HepG2 (cell line): ENCODE data around the gene PNLDC1. TPM values are rescaled to one million over a fixed set of nuclear protein-coding genes. Genes with fewer than 3 reads are reported as not detected.

Experiments
- ARID2 ChIP-seq: sonication (generic); formaldehyde crosslinking; IDR thresholded peaks from 2 replicates; pipeline ENCODE4 v1.8.1; 2022; ENCODE audit warnings: mild to moderate bottlenecking, missing genetic modification reagents, borderline replicate concordance
- DNMT3B ChIP-seq: conservative IDR thresholded peaks from 2 replicates; pipeline ENCODE4 v1.6.1; 2016; ENCODE audit warnings: missing biosample characterization, control low read depth
- FOSL1 ChIP-seq: sonication (generic); formaldehyde crosslinking; IDR thresholded peaks from 2 replicates; pipeline ENCODE4 v1.9.0; 2021; ENCODE audit warnings: missing genetic modification reagents, borderline replicate concordance
- FOXP1 ChIP-seq, 2 experiments: fragments of 450-650 bp in 1 of 2; IDR thresholded peaks; 2 replicates each; pipeline ENCODE4 v1.6.1; 2017 to 2018; ENCODE audit warnings: antibody characterized with exemption in 1 of 2
- GTF2F1 ChIP-seq: fragments of 150-350 bp; IDR thresholded peaks from 2 replicates; pipeline ENCODE4 v1.6.1; 2014; ENCODE audit warnings: low read length
- GZF1 ChIP-seq: sonication (generic); formaldehyde crosslinking; IDR thresholded peaks from 2 replicates; pipeline ENCODE4 v1.5.1; 2020; ENCODE audit warnings: mild to moderate bottlenecking, missing genetic modification reagents
- HOXD1 ChIP-seq: sonication (generic); formaldehyde crosslinking; IDR thresholded peaks from 2 replicates; pipeline ENCODE4 v1.5.0; 2020; ENCODE audit warnings: missing genetic modification reagents
- KAT7 ChIP-seq: IDR thresholded peaks from 2 replicates; pipeline ENCODE4 v1.6.1; 2018; ENCODE audit warnings: borderline replicate concordance, missing compliant biosample characterization
- MEIS2 ChIP-seq: sonication (generic); formaldehyde crosslinking; IDR thresholded peaks from 2 replicates; pipeline ENCODE4 v1.9.0; 2021; ENCODE audit warnings: mild to moderate bottlenecking, missing genetic modification reagents
- MXD1 ChIP-seq: sonication (generic); formaldehyde crosslinking; IDR thresholded peaks from 2 replicates; pipeline ENCODE4 v1.4.0; 2020; ENCODE audit warnings: mild to moderate bottlenecking, missing genetic modification reagents
- NBN ChIP-seq: fragments of 450-650 bp; conservative IDR thresholded peaks from 2 replicates; pipeline ENCODE4 v1.6.1; 2017
- NCOA1 ChIP-seq: sonication (generic); formaldehyde crosslinking; IDR thresholded peaks from 2 replicates; pipeline ENCODE4 v1.9.0; 2021; ENCODE audit warnings: missing genetic modification reagents
- NR0B2 ChIP-seq: sonication (generic); formaldehyde crosslinking; IDR thresholded peaks from 2 replicates; pipeline ENCODE4 v1.4.0; 2020; ENCODE audit warnings: mild to moderate bottlenecking, missing genetic modification reagents
- PATZ1 ChIP-seq: sonication (generic); formaldehyde crosslinking; IDR thresholded peaks from 2 replicates; pipeline ENCODE4 v1.4.0; 2020; ENCODE audit warnings: missing genetic modification reagents
- POLR2AphosphoS2 ChIP-seq: IDR thresholded peaks from 2 replicates; pipeline ENCODE4 v1.6.1; 2011; ENCODE audit warnings: low read depth, low read length, improper control_type of control experiment
- PRPF4 ChIP-seq: fragments of 200-400 bp; formaldehyde crosslinking; IDR thresholded peaks from 2 replicates; pipeline ENCODE4 v1.6.1; 2016; ENCODE audit warnings: low read length, low read depth; ENCODE audit not compliant: poor library complexity, severe bottlenecking
- XRCC5 ChIP-seq: fragments of 200-400 bp; formaldehyde crosslinking; optimal IDR thresholded peaks from 2 replicates; pipeline ENCODE3; 2017; ENCODE audit warnings: mild to moderate bottlenecking, low read length
- YY1 ChIP-seq: IDR thresholded peaks from 2 replicates; pipeline ENCODE4 v1.6.1; 2011; ENCODE audit warnings: low read length, low read depth, moderate library complexity, mild to moderate bottlenecking; ENCODE audit not compliant: insufficient read depth, insufficient replicate concordance
- ZBTB46 ChIP-seq: sonication (generic); formaldehyde crosslinking; IDR thresholded peaks from 2 replicates; pipeline ENCODE4 v1.4.0; 2020; ENCODE audit warnings: mild to moderate bottlenecking, missing genetic modification reagents, borderline replicate concordance
- ZFAT ChIP-seq: sonication (generic); formaldehyde crosslinking; conservative IDR thresholded peaks from 2 replicates; pipeline ENCODE4 v1.8.1; 2023; ENCODE audit warnings: missing genetic modification reagents, inconsistent platforms
- ZFX ChIP-seq: sonication (generic); formaldehyde crosslinking; IDR thresholded peaks from 2 replicates; pipeline ENCODE4 v1.4.0; 2020; ENCODE audit warnings: mild to moderate bottlenecking, low read depth, missing genetic modification reagents, moderate library complexity
- ZNF205 ChIP-seq: IDR thresholded peaks from 2 replicates; pipeline ENCODE4 v1.6.1; 2018; ENCODE audit warnings: missing biosample characterization, missing genetic modification reagents
- ZNF547 ChIP-seq: sonication (generic); formaldehyde crosslinking; IDR thresholded peaks from 2 replicates; pipeline ENCODE4 v1.5.1; 2020; ENCODE audit warnings: mild to moderate bottlenecking, missing genetic modification reagents
- ZNF720 ChIP-seq: sonication (generic); formaldehyde crosslinking; IDR thresholded peaks from 2 replicates; pipeline ENCODE4 v1.4.0; 2020; ENCODE audit warnings: missing genetic modification reagents
- ZNF773 ChIP-seq: sonication (generic); formaldehyde crosslinking; IDR thresholded peaks from 2 replicates; pipeline ENCODE4 v1.4.0; 2020; ENCODE audit warnings: missing genetic modification reagents, borderline replicate concordance
- ZNF776 ChIP-seq: sonication (generic); formaldehyde crosslinking; IDR thresholded peaks from 2 replicates; pipeline ENCODE4 v1.4.0; 2020; ENCODE audit warnings: mild to moderate bottlenecking, missing genetic modification reagents
- ZSCAN9 ChIP-seq: IDR thresholded peaks from 2 replicates; pipeline ENCODE4 v1.6.1; 2016; ENCODE audit warnings: borderline replicate concordance
- polyA plus RNA-seq, 8 experiments: library from polyadenylated mRNA; depleted of rRNA in 3 of 8; stranded (reverse) in 7 of 8; unstranded in 1 of 8; fragments of >200 nt; fragmentation: Illumina TruSeq in 4 of 8; extraction: Trizol in 4 of 8; gene quantifications; 2 replicates each; pipeline versions ENCODE4 v1.2.1 to v1.2.3, GENCODE V29; 2011 to 2016; ENCODE audit warnings: low read depth in 4 of 8, missing spikeins in 1 of 8, mixed read lengths in 1 of 8; ENCODE audit not compliant: insufficient read depth in 1 of 8
- total RNA-seq, 5 experiments: library from RNA; depleted of rRNA; stranded (reverse); fragments of >200 nt; fragmentation: Illumina TruSeq; extraction: Trizol; gene quantifications; 2 replicates each; pipeline ENCODE4 v1.2.3, GENCODE V29; 2016; ENCODE audit warnings: low read depth in 1 of 5

The PNLDC1 gene
- total and polyA plus RNA-seq, 2 of the 13 experiments (the other 11 are each of a cell fraction or from before 2014, with no cell fraction given): not detected

GRCh38 chr6:159761873-159762680 lies 38.0 kb upstream of the PNLDC1 start, which contains the start of gene ACAT2 (continued):
- TF ChIP-seq ZSCAN9 (peak; percentile 86; the same call in 1 of the 2 replicates), KAT7 (CRISPR knock-in tag) (peak; percentile 93), ARID2 (CRISPR knock-in tag) (peak; percentile 97), HOXD1 (0 out of 2 replicates have a peak, but pooled peaks have one; percentile 82), ZNF773 (CRISPR knock-in tag) (peak; percentile 74; the same call in 1 of the 2 replicates), YY1 (peak; percentile 82), DNMT3B (CRISPR knock-in tag) (no peak; the same call in 1 of the 2 replicates), GZF1 (CRISPR knock-in tag) (peak; percentile 74; the same call in 1 of the 2 replicates), ZNF547 (peak; percentile 82), FOXP1 (IDR thresholded peaks at IDR 0.05) (no peak), FOXP1 (CRISPR knock-in tag; IDR thresholded peaks at IDR 0.05) (no peak), XRCC5 (no peak), FOSL1 (peak; percentile 29; the same call in 1 of the 2 replicates), GTF2F1 (no peak), MEIS2 (CRISPR knock-in tag) (no peak), ZBTB46 (CRISPR knock-in tag) (0 out of 2 replicates have a peak, but pooled peaks have one; percentile 14), ZNF776 (CRISPR knock-in tag) (peak; percentile 94), POLR2AphosphoS2 (no peak), PATZ1 (CRISPR knock-in tag) (peak; percentile 52), NR0B2 (peak; percentile 82), NBN (no peak), NCOA1 (CRISPR knock-in tag) (peak; percentile 97), MXD1 (peak; percentile 95), ZFX (CRISPR knock-in tag) (peak; percentile 85), PRPF4 (no peak), ZFAT (CRISPR knock-in tag) (peak; percentile 81; the same call in 1 of the 2 replicates), ZNF720 (CRISPR knock-in tag) (no peak), ZNF205 (CRISPR knock-in tag) (no peak; the same call in 1 of the 2 replicates)
